SH-SY5Y (cell line): ENCODE measurements around the gene SLC6A18.

Experiments used
- GATA2 ChIP-seq: IDR thresholded peaks from 2 replicates; pipeline ENCODE4 v1.6.1; 2011; ENCODE audit warnings: mild to moderate bottlenecking, low read depth, low read length
- GATA3 ChIP-seq: IDR thresholded peaks from 2 replicates; pipeline ENCODE4 v1.6.1; 2011; ENCODE audit warnings: low read depth, mild to moderate bottlenecking, low read length, moderate library complexity

SLC6A18 gene

GRCh38 chr5:1214163-1214935 lies 10.8 kb upstream of the SLC6A18 start:
- TF ChIP-seq GATA2, result no peak
- TF ChIP-seq GATA3, result no peak

- TF ChIP-seq GATA2 (no peak), GATA3 (no peak)
These were observed 10.3 kb upstream of the SLC6A18 start for GRCh38 chr5:1214936-1215220.

GRCh38 chr5:1215320-1216096 lies 9.7 kb upstream of the SLC6A18 start:
- TF ChIP-seq GATA3, result no peak
- no peak for TF ChIP-seq GATA2

- no peak for TF ChIP-seq GATA3
- TF ChIP-seq GATA2, result no peak
These were observed 8.8 kb upstream of the SLC6A18 start for GRCh38 chr5:1216211-1216917.

- TF ChIP-seq GATA2 (no peak), GATA3 (no peak)
These were observed 8.3 kb upstream of the SLC6A18 start for GRCh38 chr5:1216918-1217295.

GRCh38 chr5:1217596-1218206 lies 7.5 kb upstream of the SLC6A18 start:
- TF ChIP-seq GATA3 (no peak), GATA2 (no peak)

GRCh38 chr5:1218351-1219080 lies 6.7 kb upstream of the SLC6A18 start:
- TF ChIP-seq GATA2, result no peak
- TF ChIP-seq GATA3, result no peak

- TF ChIP-seq GATA3, result no peak
- TF ChIP-seq GATA2, result no peak
These were observed 5.9 kb upstream of the SLC6A18 start for GRCh38 chr5:1219098-1219767.

- no peak for TF ChIP-seq GATA2
- TF ChIP-seq GATA3, result no peak
These were observed 5.4 kb upstream of the SLC6A18 start for GRCh38 chr5:1219768-1220100.

GRCh38 chr5:1220351-1220750 lies 4.8 kb upstream of the SLC6A18 start:
- TF ChIP-seq GATA2 (no peak), GATA3 (no peak)

GRCh38 chr5:1220831-1221230 lies 4.3 kb upstream of the SLC6A18 start:
- TF ChIP-seq GATA2 (no peak), GATA3 (no peak)

GRCh38 chr5:1221721-1222120 lies 3.5 kb upstream of the SLC6A18 start:
- TF ChIP-seq GATA2 (no peak), GATA3 (no peak)

- TF ChIP-seq GATA2 (no peak), GATA3 (no peak)
These were observed 3.0 kb upstream of the SLC6A18 start for GRCh38 chr5:1222147-1222546.
